ENCODE data around the gene BEGAIN.

The BEGAIN gene

DNA sequence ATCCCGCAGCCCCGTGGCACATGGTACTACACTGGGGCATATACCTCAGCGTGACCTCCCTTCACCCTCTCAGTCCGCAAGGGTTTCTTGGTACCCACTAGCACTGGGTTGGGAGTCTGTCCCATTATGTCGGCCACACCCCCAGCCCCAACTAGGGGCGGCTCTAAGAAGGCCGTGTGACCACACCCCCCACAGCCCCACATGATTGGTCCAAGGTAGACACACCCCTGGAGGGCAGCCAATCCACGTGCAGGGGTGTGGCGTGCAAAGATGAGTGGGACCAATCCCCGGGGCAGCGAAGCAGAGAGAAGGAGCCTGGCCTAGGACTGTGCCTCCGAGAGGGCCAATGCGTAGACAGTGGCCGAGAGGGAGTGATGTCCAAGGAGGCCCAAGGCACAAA, 34.6 kb upstream of the BEGAIN start:
- no peak for DNase-seq (ENCODE audit: low spot score)
- in situ Hi-C loops (cut with MboI; ENCODE audit: low sequenced_read_pairs, unreplicated experiment) = no loop called here
- TF ChIP-seq, protein P1, sequence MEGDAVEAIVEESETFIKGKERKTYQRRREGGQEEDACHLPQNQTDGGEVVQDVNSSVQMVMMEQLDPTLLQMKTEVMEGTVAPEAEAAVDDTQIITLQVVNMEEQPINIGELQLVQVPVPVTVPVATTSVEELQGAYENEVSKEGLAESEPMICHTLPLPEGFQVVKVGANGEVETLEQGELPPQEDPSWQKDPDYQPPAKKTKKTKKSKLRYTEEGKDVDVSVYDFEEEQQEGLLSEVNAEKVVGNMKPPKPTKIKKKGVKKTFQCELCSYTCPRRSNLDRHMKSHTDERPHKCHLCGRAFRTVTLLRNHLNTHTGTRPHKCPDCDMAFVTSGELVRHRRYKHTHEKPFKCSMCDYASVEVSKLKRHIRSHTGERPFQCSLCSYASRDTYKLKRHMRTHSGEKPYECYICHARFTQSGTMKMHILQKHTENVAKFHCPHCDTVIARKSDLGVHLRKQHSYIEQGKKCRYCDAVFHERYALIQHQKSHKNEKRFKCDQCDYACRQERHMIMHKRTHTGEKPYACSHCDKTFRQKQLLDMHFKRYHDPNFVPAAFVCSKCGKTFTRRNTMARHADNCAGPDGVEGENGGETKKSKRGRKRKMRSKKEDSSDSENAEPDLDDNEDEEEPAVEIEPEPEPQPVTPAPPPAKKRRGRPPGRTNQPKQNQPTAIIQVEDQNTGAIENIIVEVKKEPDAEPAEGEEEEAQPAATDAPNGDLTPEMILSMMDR (IDR thresholded peaks at IDR 0.05; ENCODE audit: borderline replicate concordance, control extremely low read depth, extremely low read depth, insufficient read depth, missing control alignments) = no peak

DNA sequence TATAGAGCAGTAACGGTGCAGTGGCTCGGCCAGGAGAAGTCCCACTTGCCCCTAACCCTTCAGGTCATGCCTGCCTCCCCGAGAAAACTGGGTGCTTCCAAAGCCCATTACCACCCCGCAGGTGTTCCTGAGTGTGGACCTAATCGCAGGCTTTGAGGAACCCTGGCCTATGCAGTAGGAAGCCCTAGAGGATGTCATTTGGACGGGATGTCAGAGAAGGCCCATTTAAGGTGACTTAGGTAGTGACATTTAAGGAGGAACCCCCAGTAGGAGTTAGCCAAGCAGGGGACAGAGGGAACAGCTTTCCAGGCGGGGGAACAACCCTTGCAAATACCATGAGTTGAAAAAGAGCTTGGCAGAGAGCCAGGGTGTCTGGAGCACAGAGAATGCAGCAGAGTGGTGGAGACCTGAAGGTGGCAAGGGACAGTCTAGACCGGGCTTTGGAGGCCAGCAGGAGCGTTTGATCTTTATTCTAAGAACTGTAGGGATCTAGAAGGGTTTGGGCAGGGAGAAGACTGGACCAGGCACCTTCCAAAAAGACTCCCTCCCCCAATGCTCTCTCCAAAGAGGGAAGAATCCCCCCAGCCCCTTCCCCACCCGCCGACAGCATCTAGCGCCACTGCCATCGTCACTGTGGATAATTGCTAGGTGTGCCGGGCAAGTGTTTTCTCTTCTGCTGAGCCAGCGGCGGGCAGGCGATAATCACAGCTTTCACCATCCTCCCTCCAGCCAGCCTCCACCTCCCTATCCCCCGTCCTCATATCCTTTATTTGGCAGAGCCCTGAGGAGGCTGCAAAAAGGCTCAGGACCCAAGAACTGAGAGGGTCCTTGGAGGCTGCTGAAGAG, 33.3 kb upstream of the BEGAIN start:
- in situ Hi-C loops (cut with MboI; ENCODE audit: low sequenced_read_pairs, unreplicated experiment) = no loop called here
- TF ChIP-seq, protein P1 (IDR thresholded peaks at IDR 0.05; ENCODE audit: borderline replicate concordance, control extremely low read depth, extremely low read depth, insufficient read depth, missing control alignments) = no peak
- DNase-seq (ENCODE audit: low spot score) = no peak

DNA sequence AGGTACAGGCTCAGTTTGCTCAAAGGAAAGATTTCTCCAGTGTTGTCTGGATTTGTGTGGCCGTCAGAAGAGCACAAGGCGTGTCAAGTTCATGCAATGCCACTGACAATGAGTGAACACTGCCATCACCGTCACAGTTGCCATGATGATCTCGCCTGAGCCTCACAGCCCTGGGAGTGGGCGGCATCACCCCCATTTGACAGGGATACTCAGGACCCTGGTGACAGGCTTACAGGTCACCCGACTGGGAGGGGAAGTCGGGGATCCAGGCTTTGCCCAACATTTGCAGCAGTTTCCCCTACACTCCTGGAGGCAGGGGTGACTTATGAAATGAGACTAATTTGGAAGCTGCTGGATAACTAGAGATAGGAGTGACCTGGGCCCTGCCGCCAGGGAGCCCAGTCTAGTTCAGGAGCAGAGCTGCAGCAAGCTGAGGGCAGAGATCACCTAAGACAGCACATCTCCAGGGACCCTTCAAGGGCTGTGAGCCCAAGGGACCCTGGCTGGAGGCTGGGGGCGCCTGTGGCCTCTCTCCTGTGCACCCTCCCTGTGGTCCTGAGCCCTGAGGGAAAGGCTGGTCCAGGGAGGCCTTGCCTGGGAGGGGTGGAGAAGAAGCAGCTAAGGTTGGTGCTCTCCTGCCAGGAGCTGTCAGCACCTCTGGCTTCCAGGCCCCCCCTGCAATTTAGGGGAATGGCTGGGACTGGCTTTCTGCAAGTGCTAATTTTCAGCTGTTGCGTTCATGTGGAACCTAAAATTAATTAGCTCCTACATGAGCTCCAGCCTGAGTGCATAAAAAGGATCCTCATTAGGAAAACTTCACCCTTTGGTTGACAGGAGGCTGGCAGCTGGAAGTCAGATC, 32.4 kb upstream of the BEGAIN start:
- in situ Hi-C loops (cut with MboI; ENCODE audit: low sequenced_read_pairs, unreplicated experiment) = no loop called here
- no peak for DNase-seq (ENCODE audit: low spot score)
- TF ChIP-seq, protein P1 (IDR thresholded peaks at IDR 0.05; ENCODE audit: borderline replicate concordance, control extremely low read depth, extremely low read depth, insufficient read depth, missing control alignments) = no peak

DNA sequence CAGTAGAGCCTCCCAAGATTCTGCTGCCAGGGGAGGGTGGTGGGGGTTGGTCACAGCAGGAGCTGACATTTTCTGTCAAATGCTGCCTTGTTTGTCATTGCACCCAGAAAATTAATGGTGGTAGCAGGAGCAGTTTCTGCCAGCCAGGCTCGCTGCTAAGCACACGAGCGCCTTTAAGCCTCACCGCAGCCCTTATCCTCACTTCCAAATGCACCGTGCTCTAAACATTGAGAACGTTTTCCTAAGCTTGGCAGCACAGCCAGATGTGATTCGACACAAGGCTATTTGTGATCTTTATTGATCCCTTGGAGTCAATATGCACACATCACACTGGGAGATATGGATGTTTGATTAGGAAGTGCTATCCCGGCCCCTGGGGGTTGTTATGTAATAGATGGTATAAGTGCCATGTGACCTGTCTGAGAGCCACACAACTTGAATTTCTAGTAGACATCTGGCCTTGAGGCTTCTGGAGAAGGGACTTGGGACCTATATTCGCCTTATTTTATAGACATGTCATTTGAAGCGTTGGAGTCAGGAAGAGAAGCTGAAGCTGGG, 31.6 kb upstream of the BEGAIN start:
- DNase-seq (ENCODE audit: low spot score) = no peak
- in situ Hi-C loops (cut with MboI; ENCODE audit: low sequenced_read_pairs, unreplicated experiment) = no loop called here
- TF ChIP-seq, protein P1 (IDR thresholded peaks at IDR 0.05; ENCODE audit: borderline replicate concordance, control extremely low read depth, extremely low read depth, insufficient read depth, missing control alignments) = no peak

DNA sequence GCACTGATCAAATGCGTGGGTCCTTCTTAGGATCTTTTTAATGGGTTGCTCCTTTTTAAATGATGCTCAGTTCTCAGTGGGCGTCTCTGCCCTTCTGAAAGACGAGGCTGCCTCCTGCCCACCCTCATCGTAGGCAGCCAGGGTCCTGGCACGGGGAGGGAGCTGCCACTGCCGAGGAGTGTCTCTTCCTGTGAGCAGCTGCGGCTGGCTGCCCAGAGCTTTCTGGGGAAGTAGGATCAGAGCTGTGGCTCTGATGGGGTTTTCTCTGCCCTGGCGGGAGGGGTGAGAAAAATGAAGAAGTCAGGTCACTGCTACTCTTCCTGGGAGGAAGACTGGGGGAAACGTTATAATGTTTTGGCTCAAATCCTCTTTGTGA, 31.1 kb upstream of the BEGAIN start:
- DNase-seq (ENCODE audit: low spot score) = no peak
- TF ChIP-seq, protein P1 (IDR thresholded peaks at IDR 0.05; ENCODE audit: borderline replicate concordance, control extremely low read depth, extremely low read depth, insufficient read depth, missing control alignments) = no peak
- in situ Hi-C loops (cut with MboI; ENCODE audit: low sequenced_read_pairs, unreplicated experiment) = no loop called here
